GM18502 (cell line): ENCODE results near the gene HPCAL1.

ENCODE experiments used
- ATAC-seq: cut with Tn5 transposase; IDR thresholded peaks from one replicate; pipeline ENCODE4 v1.9.1; 2021; ENCODE audit warnings: mild to moderate bottlenecking; ENCODE audit not compliant: unreplicated experiment, poor library complexity

HPCAL1 gene

DNA sequence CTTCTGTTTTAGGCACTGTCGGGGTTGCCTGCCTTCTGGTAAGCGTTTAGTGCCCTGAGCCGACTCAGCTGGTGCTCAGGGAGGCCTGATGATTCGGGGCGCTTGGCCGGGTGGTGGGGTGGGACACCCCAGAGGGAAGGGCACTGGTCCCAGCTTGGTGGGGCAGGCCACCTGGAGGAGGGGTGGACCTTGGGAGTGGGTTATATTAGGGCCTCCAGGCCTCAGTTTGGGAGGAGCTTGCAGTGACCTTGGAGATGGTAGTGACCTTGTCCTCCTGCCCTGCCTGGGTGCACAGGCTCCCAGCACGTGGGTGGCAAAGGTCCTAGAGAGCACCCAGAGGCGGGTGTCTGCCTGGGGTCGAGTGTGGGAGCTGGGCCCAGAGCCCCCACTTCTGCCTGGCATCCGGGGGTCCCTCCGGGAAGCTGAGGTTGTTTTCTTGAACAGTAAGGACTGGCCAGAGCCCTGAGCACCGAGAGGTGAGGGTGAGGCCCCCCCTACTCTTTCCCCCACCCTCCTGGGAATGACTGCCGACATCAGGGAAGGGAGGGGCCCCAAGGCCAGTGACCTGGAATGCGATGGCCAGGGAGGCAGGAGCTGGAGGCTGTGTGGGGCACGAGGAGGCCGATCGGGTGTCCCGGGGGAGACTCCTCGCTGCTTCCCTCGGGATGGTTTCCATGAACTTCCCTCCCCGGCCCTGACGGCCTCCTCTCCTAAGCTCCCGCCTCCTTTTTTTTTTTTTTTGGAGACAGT lies 61.3 kb downstream of the HPCAL1 start:
- ATAC-seq: no peak

DNA sequence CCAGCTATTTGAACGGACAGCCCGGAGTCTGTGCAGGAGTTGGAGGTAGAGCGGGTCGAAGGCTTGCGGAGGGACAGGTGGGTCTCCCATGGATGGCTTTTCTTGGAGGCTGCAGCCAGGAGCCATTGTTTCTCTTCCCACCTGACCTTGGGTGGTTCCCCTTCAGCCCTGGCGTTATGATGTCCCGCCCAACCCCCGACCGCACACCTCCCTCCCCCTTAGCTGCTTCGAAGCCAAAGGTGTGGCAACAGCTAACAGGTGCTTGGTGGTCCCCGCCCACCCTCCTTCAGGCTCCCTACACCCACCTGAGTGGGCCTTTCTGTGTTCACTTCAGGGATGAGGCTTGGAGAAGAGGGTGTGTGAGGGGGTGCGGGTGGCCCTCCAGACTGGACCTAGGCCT lies 62.7 kb downstream of the HPCAL1 start:
- no peak for ATAC-seq

- no peak for ATAC-seq
These were observed 64.0 kb downstream of the HPCAL1 start for GRCh38 chr2:10366601-10367270.

DNA sequence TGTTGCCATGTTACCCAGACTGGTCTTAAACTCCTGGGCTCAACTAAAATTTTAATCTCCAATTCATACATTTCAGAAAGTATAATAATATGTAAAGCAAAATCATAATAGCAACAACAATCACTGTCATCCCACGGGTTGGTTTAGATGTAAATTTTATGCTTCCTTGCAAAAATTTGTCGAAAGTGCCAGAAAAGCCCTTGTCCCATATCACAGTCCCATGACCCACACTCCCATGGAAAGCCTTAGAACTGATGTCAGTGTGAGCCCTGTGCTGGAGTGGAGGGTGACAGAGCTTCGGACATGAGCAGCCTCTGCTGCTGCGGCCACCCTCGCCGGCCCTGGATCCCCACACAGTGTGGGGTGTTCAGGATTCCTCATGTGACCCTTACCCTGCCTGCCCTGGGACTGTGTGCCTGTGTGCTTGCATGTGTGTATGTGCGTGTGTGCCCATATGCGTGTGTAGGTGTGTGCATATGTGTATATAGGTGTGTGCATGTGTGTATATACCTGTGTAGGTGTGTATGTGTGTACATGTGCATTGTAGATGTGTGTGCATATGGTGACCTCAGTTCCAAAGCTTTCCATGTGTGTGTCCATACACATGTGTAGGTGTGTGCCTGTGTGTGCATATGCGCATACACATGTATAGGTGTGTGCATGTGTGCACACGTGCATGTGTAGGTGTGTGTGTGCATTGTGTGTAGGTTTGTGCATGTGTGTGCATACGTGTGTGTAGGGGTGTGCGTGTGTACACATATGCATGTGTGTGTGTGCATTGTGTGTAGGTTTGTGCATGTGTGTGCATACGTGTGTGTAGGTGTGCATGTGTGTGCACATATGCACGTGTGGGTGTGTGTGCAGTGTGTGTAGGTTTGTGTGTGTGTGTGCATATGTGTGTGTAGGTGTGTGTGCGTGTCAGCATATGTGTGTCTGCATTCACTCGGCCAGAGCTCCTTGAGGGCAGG lies 65.1 kb downstream of the HPCAL1 start:
- no peak for ATAC-seq

DNA sequence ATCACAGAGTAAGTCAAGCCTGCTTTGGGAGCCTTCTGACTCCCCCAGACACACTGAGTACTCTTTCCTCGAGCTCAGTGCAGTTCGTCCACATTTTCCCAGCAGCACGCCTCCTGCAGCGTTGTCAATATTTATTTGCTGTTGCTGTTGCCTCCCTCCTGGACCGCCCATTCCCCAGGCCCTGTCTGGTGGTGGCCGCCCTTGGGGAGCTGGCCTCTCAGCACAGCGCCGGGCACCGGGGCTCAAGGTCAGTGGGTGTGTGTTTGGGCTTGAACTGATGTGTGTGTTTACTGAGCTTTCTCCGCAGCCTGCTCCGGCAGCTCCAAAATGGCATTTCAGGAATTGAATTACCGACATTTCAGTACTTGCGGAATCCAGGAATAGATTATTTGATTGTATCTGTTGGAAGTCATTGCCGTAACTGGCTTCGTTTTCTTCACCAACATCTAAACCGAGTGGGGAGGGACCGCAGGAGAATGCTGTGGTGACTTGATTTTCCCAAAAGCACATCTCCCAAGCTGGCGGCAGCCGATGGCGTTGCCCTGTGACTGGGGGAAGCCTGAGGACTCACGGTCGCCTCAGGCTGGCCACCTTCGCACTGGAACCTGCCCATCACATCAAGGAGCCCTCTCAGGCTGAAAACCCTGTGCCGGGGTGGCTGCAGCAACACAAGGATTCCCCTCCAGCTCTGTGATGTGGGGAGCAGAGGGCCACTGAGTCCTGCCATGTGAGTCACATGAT lies 66.0 kb downstream of the HPCAL1 start:
- ATAC-seq: no peak

DNA sequence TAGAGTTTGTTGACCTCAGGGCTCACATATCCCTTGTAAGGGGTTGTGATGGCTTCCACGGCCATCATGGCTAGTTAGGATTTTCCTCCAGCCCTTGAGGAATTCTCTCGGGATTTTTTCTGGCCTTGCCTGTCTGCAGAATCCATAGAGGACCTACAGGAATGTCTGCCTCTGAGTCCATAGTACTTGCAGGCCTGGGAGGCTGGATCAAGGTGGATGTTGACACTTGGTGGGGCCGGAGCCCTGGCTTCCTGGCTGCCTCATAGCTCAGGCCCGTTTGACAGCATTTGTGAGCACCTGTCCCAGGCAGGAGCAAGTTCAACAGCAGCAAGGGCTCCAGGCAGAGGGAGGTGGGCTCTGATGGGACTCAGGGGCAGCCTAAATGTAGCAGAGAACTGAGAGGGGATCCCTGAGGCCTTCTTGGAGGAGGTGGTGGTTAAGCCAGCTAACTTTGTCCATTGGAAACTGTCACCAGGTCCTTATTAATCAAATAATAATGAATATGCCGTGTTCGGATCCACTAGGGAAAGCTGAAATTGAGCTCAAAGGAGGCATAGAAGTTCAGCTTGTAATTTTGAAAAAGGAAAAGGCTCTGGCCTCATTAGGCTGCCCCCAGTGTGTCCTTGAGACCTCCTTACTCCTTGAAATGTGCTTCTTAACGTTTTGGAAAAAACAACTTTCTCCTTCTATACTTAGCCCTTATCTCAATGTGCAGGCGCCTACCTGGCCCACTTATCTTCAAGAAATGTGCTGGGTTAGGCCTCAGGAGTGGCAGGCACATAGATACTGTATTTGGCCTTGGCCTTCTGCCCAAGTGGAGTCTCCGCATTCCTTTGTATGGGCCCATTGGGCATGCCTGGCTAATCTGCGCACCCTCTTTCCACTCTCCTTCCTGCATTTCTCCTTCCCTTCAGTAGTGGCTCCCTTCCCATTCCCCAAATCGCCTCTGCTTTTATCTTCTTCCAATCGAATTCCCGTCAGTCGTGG lies 66.9 kb downstream of the HPCAL1 start:
- no peak for ATAC-seq

GRCh38 chr2:10370390-10370789 lies 67.7 kb downstream of the HPCAL1 start:
- ATAC-seq: no peak

DNA sequence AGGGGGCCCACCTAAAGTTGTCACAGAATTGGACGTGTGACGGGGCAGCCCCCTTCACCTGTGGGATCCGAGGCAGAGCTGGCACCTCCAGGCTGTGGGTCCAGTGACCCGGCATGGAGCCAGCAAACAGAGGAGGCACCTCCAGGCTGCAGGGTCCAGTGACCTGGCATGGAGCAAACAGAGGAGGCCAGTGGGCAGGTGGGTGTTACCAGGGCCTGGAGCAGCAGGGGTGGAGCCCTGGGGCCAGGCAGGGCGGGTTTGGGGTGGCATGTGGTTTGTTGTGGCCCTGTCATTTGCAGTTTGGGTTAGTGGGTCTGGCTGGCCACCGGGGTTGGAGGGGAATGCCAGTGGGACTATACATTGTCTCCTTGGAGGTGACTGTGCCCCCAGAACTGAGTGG lies 68.2 kb downstream of the HPCAL1 start:
- ATAC-seq: no peak

- no peak for ATAC-seq
These were observed 68.9 kb downstream of the HPCAL1 start for GRCh38 chr2:10371441-10372196.

- ATAC-seq: no peak
These were observed 69.6 kb downstream of the HPCAL1 start for GRCh38 chr2:10372203-10372861.

GRCh38 chr2:10372862-10373240 lies 70.1 kb downstream of the HPCAL1 start:
- ATAC-seq: no peak

- no peak for ATAC-seq
These were observed 71.2 kb downstream of the HPCAL1 start for GRCh38 chr2:10373931-10374330.

GRCh38 chr2:10374362-10374943 lies 71.7 kb downstream of the HPCAL1 start:
- ATAC-seq: no peak

DNA sequence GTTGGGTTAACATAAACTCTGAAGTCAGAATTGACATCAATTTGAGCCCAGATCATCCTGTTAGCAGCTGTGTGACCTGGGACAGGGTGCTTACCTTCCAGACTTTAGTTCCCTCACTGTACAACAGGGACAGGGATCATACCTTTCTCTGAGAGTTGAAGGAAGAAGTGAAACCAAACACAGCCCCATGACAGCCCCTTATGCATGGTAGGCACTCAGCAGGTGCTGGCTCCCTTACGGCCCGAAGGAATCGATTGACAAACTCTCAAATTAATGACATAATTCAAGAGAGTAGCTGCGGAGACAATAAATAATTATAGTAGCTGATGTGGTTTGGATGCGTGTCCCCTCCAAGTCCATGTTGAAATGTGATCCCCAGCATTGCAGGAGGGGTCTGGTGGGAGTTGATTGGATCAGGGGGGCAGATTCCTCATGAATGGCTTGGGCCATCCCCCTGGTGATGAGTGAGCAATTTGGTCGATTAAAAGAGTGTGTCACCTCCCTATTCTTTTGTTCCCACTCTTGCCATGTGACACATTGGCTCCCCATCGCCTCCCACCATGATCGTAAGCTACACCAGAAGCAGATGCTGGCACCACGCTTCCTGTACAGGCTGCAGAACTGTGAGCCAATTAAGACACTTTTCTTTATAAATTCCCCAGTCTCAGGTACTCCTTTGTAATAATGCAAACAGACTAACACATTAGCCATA lies 73.0 kb downstream of the HPCAL1 start:
- ATAC-seq: peak; percentile 51

DNA sequence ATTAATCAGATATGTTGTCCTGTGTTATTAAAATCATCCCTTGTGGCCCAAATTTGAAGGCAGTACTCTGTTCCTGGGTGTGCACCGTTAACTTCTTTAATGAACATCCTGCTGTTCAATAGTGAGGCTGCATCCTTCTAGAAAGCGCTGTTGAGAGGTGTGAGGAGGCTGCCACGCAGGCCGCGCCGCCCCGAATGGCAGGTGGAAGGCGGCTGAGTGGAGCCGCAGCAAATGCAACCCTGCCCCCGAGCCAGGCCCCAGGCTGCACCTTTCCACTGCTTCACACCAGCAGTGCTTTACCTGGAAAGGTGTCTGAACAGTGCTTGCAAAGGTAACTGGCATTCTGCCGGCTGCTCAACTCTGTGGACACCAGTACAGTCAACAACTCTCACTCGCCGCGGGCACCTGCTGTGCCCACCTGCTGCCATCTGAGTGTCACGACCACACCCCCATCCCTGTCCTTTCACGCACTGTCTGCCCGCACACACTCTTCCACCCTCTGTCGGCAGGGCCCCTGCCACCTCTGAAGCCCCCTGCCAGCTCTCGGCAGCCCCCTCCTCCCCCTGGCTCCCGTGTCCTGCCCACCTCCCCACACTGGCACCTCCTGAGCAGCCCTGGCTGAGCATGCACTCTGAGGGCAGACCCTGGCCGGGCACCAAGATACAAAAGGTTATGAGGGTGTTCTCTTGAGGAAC lies 74.5 kb downstream of the HPCAL1 start:
- no peak for ATAC-seq

DNA sequence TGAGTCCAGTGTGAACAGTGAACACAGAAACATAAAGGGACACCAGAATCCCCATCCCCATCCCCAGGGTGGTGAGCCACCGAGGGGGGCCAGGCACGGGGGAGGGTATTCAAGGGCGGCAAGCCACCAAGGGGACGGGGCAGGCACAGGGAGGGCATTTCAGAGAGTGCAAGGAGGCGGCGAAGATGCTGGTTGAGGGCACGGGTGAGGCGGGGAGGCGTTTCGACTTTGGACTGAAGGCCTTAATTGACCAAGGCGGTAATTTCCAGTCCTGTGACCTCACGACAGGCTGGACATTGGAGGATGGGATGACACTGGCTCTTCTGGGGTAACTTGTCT lies 75.0 kb downstream of the HPCAL1 start:
- no peak for ATAC-seq
